ENCODE results near the gene KLK11.

- TF ChIP-seq ZFP30 (CRISPR knock-in tag; IDR thresholded peaks at IDR 0.05) (no peak), TSHZ2 (CRISPR knock-in tag; IDR thresholded peaks at IDR 0.05) (no peak), ZFP3 (CRISPR knock-in tag; IDR thresholded peaks at IDR 0.05) (no peak), GLIS3 (CRISPR knock-in tag; IDR thresholded peaks at IDR 0.05) (no peak), ISL1 (CRISPR knock-in tag; IDR thresholded peaks at IDR 0.05) (no peak), TOX (CRISPR knock-in tag; IDR thresholded peaks at IDR 0.05; ENCODE audit: borderline replicate concordance) (no peak), PPARA (CRISPR knock-in tag; IDR thresholded peaks at IDR 0.05; ENCODE audit: borderline replicate concordance) (no peak), ZC3H10 (CRISPR knock-in tag; IDR thresholded peaks at IDR 0.05) (no peak), ARNTL (CRISPR knock-in tag; IDR thresholded peaks at IDR 0.05; ENCODE audit: borderline replicate concordance, low read depth) (no peak), ZNF565 (CRISPR knock-in tag; conservative IDR thresholded peaks at IDR 0.05; ENCODE audit: low read depth) (no peak)
- TF ChIP-seq, protein P1, sequence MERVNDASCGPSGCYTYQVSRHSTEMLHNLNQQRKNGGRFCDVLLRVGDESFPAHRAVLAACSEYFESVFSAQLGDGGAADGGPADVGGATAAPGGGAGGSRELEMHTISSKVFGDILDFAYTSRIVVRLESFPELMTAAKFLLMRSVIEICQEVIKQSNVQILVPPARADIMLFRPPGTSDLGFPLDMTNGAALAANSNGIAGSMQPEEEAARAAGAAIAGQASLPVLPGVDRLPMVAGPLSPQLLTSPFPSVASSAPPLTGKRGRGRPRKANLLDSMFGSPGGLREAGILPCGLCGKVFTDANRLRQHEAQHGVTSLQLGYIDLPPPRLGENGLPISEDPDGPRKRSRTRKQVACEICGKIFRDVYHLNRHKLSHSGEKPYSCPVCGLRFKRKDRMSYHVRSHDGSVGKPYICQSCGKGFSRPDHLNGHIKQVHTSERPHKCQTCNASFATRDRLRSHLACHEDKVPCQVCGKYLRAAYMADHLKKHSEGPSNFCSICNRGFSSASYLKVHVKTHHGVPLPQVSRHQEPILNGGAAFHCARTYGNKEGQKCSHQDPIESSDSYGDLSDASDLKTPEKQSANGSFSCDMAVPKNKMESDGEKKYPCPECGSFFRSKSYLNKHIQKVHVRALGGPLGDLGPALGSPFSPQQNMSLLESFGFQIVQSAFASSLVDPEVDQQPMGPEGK (CRISPR knock-in tag; IDR thresholded peaks at IDR 0.05; ENCODE audit: borderline replicate concordance): no peak
- TF ChIP-seq, protein P2, sequence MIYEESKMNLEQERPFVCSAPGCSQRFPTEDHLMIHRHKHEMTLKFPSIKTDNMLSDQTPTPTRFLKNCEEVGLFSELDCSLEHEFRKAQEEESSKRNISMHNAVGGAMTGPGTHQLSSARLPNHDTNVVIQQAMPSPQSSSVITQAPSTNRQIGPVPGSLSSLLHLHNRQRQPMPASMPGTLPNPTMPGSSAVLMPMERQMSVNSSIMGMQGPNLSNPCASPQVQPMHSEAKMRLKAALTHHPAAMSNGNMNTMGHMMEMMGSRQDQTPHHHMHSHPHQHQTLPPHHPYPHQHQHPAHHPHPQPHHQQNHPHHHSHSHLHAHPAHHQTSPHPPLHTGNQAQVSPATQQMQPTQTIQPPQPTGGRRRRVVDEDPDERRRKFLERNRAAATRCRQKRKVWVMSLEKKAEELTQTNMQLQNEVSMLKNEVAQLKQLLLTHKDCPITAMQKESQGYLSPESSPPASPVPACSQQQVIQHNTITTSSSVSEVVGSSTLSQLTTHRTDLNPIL (CRISPR knock-in tag; IDR thresholded peaks at IDR 0.05; ENCODE audit: low read depth): no peak
Observed at GRCh38 chr19:51025401-51025800, 1.0 kb downstream of the KLK11 start.
